Endothelial cell of umbilical vein (primary cell): ENCODE results near the gene CLDN9.

Experiments
- GATA2 ChIP-seq: IDR thresholded peaks from 2 replicates; pipeline ENCODE4 v1.7.0; 2011; ENCODE audit warnings: low read depth, mild to moderate bottlenecking, moderate library complexity, mixed read lengths, low read length; ENCODE audit not compliant: insufficient read length, insufficient read depth
- POLR2A ChIP-seq: IDR thresholded peaks from 2 replicates; pipeline ENCODE4 v1.6.1; 2012; ENCODE audit warnings: low read depth, mild to moderate bottlenecking, control low read depth, low read length
- POLR2AphosphoS5 ChIP-seq: IDR thresholded peaks from 2 replicates; pipeline ENCODE4 v1.6.1; 2012; ENCODE audit warnings: low read depth, mild to moderate bottlenecking, control low read depth, low read length, moderate library complexity; ENCODE audit not compliant: insufficient read depth
- TF ChIP-seq, protein P1 (sequence below), 2 donors: IDR thresholded peaks; 1 replicate in 1 of 2; 2 replicates in 1 of 2; pipeline ENCODE4 v1.5.1; 2011; ENCODE audit warnings: low read length in 2 of 2, mild to moderate bottlenecking in 2 of 2, moderate library complexity in 2 of 2, control low read depth in 1 of 2, inconsistent platforms in 1 of 2, low read depth in 1 of 2; ENCODE audit not compliant: insufficient read depth in 1 of 2; ENCODE audit errors: extremely low read depth in 1 of 2

DNA sequence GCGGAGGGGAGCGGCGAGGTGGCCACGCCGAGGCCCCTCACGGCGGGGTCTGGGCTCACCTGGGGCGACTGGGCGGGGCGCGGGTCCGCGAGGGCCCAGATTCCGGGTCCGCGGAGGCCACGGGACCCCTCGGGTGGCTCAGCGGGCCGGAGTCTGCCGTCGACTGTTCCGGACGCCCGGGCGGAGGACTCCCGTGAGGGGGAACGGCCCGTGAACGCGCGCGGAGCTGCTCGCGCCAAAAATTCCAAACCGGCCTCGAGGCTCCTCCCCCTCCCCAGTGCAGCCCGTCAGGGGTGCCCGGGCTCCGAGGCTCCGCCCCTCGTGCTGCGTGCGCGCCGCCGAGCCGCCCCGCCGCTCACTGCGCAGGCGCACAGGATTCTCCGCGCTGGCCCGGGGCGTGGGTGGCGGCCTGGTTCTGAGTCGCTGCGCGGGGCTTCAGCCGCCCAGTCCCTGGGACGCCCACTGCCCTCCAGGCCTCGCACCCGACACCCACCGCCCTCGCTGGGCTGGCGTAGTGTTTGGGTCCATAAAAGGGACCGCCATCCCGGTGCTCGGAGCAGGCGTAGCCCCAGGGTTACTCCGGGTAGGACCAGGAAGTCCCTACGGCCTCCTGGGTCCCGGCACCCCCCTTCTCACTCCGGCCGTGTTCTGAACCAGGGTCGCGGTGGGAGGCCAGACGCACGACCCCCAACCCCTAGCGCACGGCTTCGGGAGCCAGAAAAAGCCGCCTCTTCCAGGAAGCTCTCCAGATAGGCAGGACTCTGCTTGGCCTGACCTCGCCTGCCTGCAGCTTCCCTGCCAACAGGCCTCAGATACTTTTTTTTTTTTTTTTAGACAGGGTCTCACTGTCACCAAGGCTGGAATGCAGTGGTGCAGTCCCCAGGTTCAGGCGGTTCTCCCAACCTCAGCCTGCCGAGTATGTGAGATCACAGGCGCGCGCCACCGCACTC is 32.2 kb upstream of the CLDN9 start, which contains the start of gene PKMYT1:
- TF ChIP-seq, protein P1, sequence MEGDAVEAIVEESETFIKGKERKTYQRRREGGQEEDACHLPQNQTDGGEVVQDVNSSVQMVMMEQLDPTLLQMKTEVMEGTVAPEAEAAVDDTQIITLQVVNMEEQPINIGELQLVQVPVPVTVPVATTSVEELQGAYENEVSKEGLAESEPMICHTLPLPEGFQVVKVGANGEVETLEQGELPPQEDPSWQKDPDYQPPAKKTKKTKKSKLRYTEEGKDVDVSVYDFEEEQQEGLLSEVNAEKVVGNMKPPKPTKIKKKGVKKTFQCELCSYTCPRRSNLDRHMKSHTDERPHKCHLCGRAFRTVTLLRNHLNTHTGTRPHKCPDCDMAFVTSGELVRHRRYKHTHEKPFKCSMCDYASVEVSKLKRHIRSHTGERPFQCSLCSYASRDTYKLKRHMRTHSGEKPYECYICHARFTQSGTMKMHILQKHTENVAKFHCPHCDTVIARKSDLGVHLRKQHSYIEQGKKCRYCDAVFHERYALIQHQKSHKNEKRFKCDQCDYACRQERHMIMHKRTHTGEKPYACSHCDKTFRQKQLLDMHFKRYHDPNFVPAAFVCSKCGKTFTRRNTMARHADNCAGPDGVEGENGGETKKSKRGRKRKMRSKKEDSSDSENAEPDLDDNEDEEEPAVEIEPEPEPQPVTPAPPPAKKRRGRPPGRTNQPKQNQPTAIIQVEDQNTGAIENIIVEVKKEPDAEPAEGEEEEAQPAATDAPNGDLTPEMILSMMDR (IDR thresholded peaks at IDR 0.05; ENCODE audit: extremely low read depth in 1 of 2, insufficient read depth in 1 of 2, low read depth in 1 of 2, low read length in 2 of 2) = no peak
- TF ChIP-seq POLR2AphosphoS5 (peak; percentile 96), POLR2A (peak; percentile 97), GATA2 (no peak)
